B cell (primary cell): ENCODE measurements around the gene TSPAN16. TPM values are rescaled to one million over a fixed set of nuclear protein-coding genes. Genes with fewer than 3 reads are reported as not detected.

Experiments
- ATAC-seq: fragments of 200-7000 bp; cut with Tn5 transposase; one replicate; pipeline ENCODE4 v1.10.0; 2021; ENCODE audit warnings: low read depth, mild to moderate bottlenecking, moderate number of reproducible peaks, moderate library complexity
- CTCF ChIA-PET: fragments of 350-600 bp; sonication (Branson Sonifier 250); formaldehyde crosslinking; loops from one replicate; lab custom pipeline; 2021; ENCODE audit warnings: antibody characterized with exemption, inconsistent platforms; lab: Charles Lee
- POLR2A ChIA-PET: fragments of 350-600 bp; sonication (Branson Sonifier 250); formaldehyde crosslinking; loops from one replicate; lab custom pipeline; 2021; ENCODE audit warnings: antibody characterized with exemption; lab: Charles Lee
- DNase-seq: peaks from one replicate; pipeline ENCODE4 v3.0.0; 2013
- H2AFZ ChIP-seq: 2 replicates; pipeline ENCODE4 v1.6.1; 2012; ENCODE audit warnings: mild to moderate bottlenecking, low read depth, low read length; ENCODE audit not compliant: insufficient read depth, poor library complexity, severe bottlenecking
- H3K27ac ChIP-seq, 2 donors: 1 replicate in 1 of 2; 2 replicates in 1 of 2; pipeline ENCODE4 v1.5.1; 2012 to 2013; ENCODE audit warnings: low read length in 2 of 2, mild to moderate bottlenecking in 2 of 2, moderate library complexity in 1 of 2
- H3K27me3 ChIP-seq, 4 experiments: fragments of 200-600 bp in 1 of 4; sonication (generic) in 1 of 4; replicated peaks in 1 of 4; 1 replicate in 2 of 4; 2 replicates in 2 of 4; pipeline versions ENCODE4 v1.6.1 to v1.7.0; 2013 to 2016; ENCODE audit warnings: low read length in 3 of 4, mild to moderate bottlenecking in 2 of 4, mixed read lengths in 1 of 4, moderate library complexity in 1 of 4; ENCODE audit not compliant: insufficient read depth in 4 of 4, control insufficient read depth in 3 of 4; ENCODE audit errors: control extremely low read depth in 1 of 4
- H3K36me3 ChIP-seq, 2 experiments: replicated peaks in 1 of 2; 1 replicate in 1 of 2; 2 replicates in 1 of 2; pipeline versions ENCODE4 v1.6.1 to v1.7.1; 2013; ENCODE audit warnings: low read length in 1 of 2; ENCODE audit not compliant: insufficient read depth in 2 of 2, control insufficient read depth in 1 of 2; ENCODE audit errors: control extremely low read depth in 1 of 2, extremely low read depth in 1 of 2
- H3K4me1 ChIP-seq, 2 donors: fragments of 200-600 bp in 1 of 2; sonication (generic) in 1 of 2; 1 replicate in 1 of 2; 2 replicates in 1 of 2; pipeline versions ENCODE4 v1.5.1 to v1.6.1; 2013 to 2017; ENCODE audit warnings: low read length in 2 of 2; ENCODE audit not compliant: control insufficient read depth in 2 of 2, insufficient read depth in 2 of 2
- H3K4me2 ChIP-seq: replicated peaks from 2 replicates; pipeline ENCODE3; 2012; ENCODE audit warnings: mild to moderate bottlenecking, low read depth, low read length; ENCODE audit not compliant: poor library complexity, severe bottlenecking
- H3K4me3 ChIP-seq, 5 experiments: fragments of 200-600 bp in 1 of 5; sonication (generic) in 1 of 5; 1 replicate in 3 of 5; 2 replicates in 2 of 5; pipeline versions ENCODE4 v1.5.1 to v1.7.0; 2011 to 2016; ENCODE audit warnings: low read length in 4 of 5, mild to moderate bottlenecking in 4 of 5, low read depth in 2 of 5, control low read depth in 1 of 5, moderate library complexity in 1 of 5; ENCODE audit not compliant: insufficient read depth in 1 of 5; ENCODE audit errors: control extremely low read depth in 1 of 5, extremely low read depth in 1 of 5
- H3K79me2 ChIP-seq: fragments of 200-600 bp; sonication (generic); one replicate; pipeline ENCODE4 v1.6.0; 2016; ENCODE audit warnings: low read length; ENCODE audit not compliant: control insufficient read depth, insufficient read depth
- H3K9ac ChIP-seq: fragments of 200-600 bp; sonication (generic); 2 replicates; pipeline ENCODE4 v1.6.1; 2017; ENCODE audit warnings: mild to moderate bottlenecking, low read length, moderate library complexity
- H3K9me3 ChIP-seq, 3 donors: one replicate each; pipeline versions ENCODE4 v1.6.1 to v1.7.1; 2013; ENCODE audit warnings: low read length in 2 of 3; ENCODE audit not compliant: control insufficient read depth in 2 of 3, insufficient read depth in 1 of 3; ENCODE audit errors: control extremely low read depth in 1 of 3
- H4K20me1 ChIP-seq: 2 replicates; pipeline ENCODE4 v1.6.0; 2012; ENCODE audit warnings: mild to moderate bottlenecking, low read length; ENCODE audit not compliant: insufficient read depth, control insufficient read depth, poor library complexity, severe bottlenecking
- H3K27ac Mint-ChIP-seq: one replicate; pipeline ENCODE4 v1.8.0; 2021; ENCODE audit warnings: mixed read lengths
- H3K27me3 Mint-ChIP-seq: one replicate; pipeline ENCODE4 v1.8.0; 2021; ENCODE audit warnings: mixed read lengths
- H3K4me1 Mint-ChIP-seq: one replicate; pipeline ENCODE4 v1.8.0; 2021; ENCODE audit warnings: mixed read lengths
- H3K4me3 Mint-ChIP-seq: one replicate; pipeline ENCODE4 v1.8.0; 2021; ENCODE audit warnings: mixed read lengths
- H3K9me3 Mint-ChIP-seq: one replicate; pipeline ENCODE4 v1.8.0; 2022; ENCODE audit warnings: mixed read lengths; ENCODE audit not compliant: insufficient read depth
- CTCF ChIP-seq: fragments of 200-600 bp; IDR thresholded peaks from one replicate; pipeline ENCODE4 v1.8.0; 2022; ENCODE audit warnings: antibody characterized with exemption, mild to moderate bottlenecking
- EZH2 ChIP-seq: IDR thresholded peaks from 2 replicates; pipeline ENCODE4 v1.6.1; 2012; ENCODE audit warnings: borderline replicate concordance, low read depth, mild to moderate bottlenecking, moderate library complexity, low read length; ENCODE audit not compliant: insufficient read depth, poor library complexity, severe bottlenecking
- WGBS: methylation state at CpG from one replicate; pipeline ENCODE4 v1.1.5; 2013; ENCODE audit warnings: missing lambda C conversion rate; ENCODE audit not compliant: insufficient coverage; 5-methylcytosine and 5-hydroxymethylcytosine counted together
- intact Hi-C: fragments of 100-400 bp; cut with micrococcal nuclease; formaldehyde crosslinking; loops from one replicate; pipeline ENCODE4 v1.10.0; 2022
- polyA plus RNA-seq: library from polyadenylated mRNA; depleted of rRNA; stranded (reverse); fragments of >200 nt; gene quantifications from 2 replicates; pipeline ENCODE4 v1.2.3, GENCODE V29; 2012
- total RNA-seq, 2 donors: library from RNA; stranded (reverse); fragments of 120-200 nt in 1 of 2; gene quantifications; 1 replicate in 1 of 2; 2 replicates in 1 of 2; pipeline versions ENCODE4 v1.2.3 to v1.2.4, GENCODE V29; 2013 to 2022

Gene TSPAN16
- total and polyA plus RNA-seq, 2 donors (not counting 1 experiment from before 2014, with no cell fraction given): not detected

DNA sequence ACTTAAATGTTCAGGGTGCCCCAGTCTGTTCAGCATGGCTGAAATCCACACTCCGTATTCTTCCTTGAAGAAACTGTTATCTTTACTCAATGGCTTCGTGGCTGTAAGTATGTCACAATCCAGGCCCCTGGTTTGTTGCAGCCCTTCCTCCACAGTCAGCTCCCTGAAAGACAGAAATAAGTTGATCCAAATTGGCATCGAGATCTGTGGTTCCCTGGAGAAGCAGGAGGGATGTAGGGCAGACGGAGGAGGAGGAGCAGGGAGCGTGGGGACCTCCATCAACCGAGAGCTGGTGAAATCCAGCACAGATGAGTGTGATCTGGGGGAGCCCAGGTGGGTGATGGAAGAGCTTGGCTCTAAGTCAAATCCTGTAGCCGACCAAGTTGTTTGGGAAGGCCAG lies 304 bp downstream of the TSPAN16 start:
- Mint-ChIP-seq H3K4me1 (peaks cover 8% of the 10 kb centered on the region), H3K27me3 (peaks cover 29% of the 10 kb centered on the region), H3K9me3 (no peaks in the 10 kb centered on the region), H3K27ac (no peak overlapping the region), H3K4me3 (no peak overlapping the region)
- intact Hi-C loops: no loop called here
- Histone ChIP-seq H3K4me3 (no peak overlapping the region), H3K36me3 (no peaks in the 10 kb centered on the region), H3K79me2 (no peaks in the 10 kb centered on the region), H3K9ac (no peak overlapping the region), H3K4me2 (no peak overlapping the region), H3K9me3 (peaks cover 0 to 3% (median 0%) of the 10 kb centered on the region in 3 donors), H3K27me3 (peaks cover 0 to 14% (median 0%) of the 10 kb centered on the region in 4 experiments), H3K4me1 (peaks cover 0 to 10% of the 10 kb centered on the region in 2 donors), H3K27ac (no peak overlapping the region), H2AFZ (no peak overlapping the region), H4K20me1 (no peaks in the 10 kb centered on the region)
- no peak for DNase-seq
- 94% methylated on average over 6 of the region's 7 CpGs for WGBS
- no peak for ATAC-seq
- TF ChIP-seq EZH2 (no peak), CTCF (no peak)
- POLR2A ChIA-PET: no interaction called here
- CTCF ChIA-PET: interaction anchor here (1.0 to 2.4 kb wide), 2 partner anchors 186 to 189 kb away, joined by 3 to 6 read pairs; no protein-coding TSS in a partner anchor

GRCh38 chr19:11299946-11300810 lies 4.2 kb downstream of the TSPAN16 start:
- Histone ChIP-seq H4K20me1 (no peaks in the 10 kb centered on the region), H2AFZ (no peak overlapping the region), H3K36me3 (no peaks in the 10 kb centered on the region), H3K4me1 (no peaks in the 10 kb centered on the region), H3K9ac (no peak overlapping the region), H3K4me3 (no peak overlapping the region), H3K4me2 (no peak overlapping the region), H3K79me2 (no peaks in the 10 kb centered on the region), H3K27ac (no peak overlapping the region), H3K27me3 (no peaks in the 10 kb centered on the region), H3K9me3 (peaks cover 0 to 3% (median 0%) of the 10 kb centered on the region in 3 donors)
- ChIA-PET POLR2A (no interaction called here), CTCF (interaction anchor here (0.6 to 1.9 kb wide), 2 partner anchors 182 to 358 kb away, joined by 3 to 5 read pairs; no protein-coding TSS in a partner anchor)
- 95% methylated on average over 3 of the region's 8 CpGs for WGBS
- TF ChIP-seq EZH2 (no peak), CTCF (no peak)
- ATAC-seq (no peak), DNase-seq (no peak)
- Mint-ChIP-seq H3K27me3 (peaks cover 20% of the 10 kb centered on the region), H3K9me3 (no peaks in the 10 kb centered on the region), H3K4me3 (no peak overlapping the region), H3K4me1 (no peaks in the 10 kb centered on the region), H3K27ac (no peak overlapping the region)
- intact Hi-C loops: no loop called here
